GM21737 (cell line): ENCODE data around the gene ENTHD1.
"Not testable (repeated sequence)": the region's sequence is repeated elsewhere in the genome, so short reads cannot be mapped to it uniquely, and the experiment has no call there.

Experiments used
- ATAC-seq: cut with Tn5 transposase; IDR thresholded peaks from one replicate; pipeline ENCODE4 v1.9.1; 2021; ENCODE audit warnings: mild to moderate bottlenecking, moderate library complexity; ENCODE audit not compliant: unreplicated experiment

Gene ENTHD1

DNA sequence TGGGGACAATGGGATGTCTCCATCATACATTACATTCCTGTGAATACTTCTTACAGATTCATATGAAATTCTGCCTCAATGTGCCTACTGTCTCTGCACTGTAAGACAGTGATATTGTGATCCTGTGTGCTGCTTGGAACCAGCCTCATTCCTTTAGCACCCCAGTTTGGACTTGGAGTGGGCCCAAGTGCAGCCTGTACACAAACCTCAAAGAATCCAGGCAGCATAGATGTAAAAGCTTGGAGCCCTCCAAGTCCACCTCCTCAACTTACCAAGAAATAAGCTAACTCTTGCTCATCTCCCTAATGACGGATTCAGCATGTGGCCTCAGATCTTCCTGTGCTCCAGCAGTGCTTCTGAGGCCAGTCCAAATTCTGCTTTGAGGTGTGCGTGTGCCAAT is 31.7 kb upstream of the ENTHD1 start:
- no peak for ATAC-seq

- ATAC-seq: no peak
Observed at GRCh38 chr22:39924286-39924685, 30.7 kb upstream of the ENTHD1 start.

GRCh38 chr22:39923696-39924095 is 30.1 kb upstream of the ENTHD1 start:
- no peak for ATAC-seq

DNA sequence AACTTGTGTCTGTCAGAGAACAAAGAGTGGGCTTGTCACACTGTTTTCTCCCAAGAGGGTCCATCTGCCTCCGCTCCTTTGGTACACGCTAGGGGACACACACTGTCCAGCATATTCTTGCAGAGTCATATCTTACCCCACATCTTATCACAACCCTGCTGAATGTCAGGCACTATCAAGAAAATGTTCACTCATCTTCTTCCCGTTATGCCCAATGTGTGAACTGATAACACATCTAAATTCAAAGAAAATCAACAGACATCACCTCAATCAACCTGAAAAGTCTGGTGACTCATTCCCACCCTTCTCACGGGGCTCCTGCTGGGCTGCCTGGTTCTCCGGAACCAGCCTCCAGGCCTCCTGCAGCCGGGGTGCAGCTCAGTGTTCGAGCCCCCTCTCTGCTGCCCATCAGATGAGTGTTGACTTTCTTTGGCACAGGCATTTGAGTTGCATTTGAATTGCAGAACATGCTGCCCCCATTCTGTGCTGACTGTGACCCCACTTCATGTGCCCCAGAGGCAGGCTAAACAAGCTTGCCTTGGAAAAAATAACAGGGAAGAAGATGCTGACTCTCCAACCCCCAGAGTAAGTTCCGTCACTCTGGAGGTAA is 26.7 kb upstream of the ENTHD1 start:
- no peak for ATAC-seq

DNA sequence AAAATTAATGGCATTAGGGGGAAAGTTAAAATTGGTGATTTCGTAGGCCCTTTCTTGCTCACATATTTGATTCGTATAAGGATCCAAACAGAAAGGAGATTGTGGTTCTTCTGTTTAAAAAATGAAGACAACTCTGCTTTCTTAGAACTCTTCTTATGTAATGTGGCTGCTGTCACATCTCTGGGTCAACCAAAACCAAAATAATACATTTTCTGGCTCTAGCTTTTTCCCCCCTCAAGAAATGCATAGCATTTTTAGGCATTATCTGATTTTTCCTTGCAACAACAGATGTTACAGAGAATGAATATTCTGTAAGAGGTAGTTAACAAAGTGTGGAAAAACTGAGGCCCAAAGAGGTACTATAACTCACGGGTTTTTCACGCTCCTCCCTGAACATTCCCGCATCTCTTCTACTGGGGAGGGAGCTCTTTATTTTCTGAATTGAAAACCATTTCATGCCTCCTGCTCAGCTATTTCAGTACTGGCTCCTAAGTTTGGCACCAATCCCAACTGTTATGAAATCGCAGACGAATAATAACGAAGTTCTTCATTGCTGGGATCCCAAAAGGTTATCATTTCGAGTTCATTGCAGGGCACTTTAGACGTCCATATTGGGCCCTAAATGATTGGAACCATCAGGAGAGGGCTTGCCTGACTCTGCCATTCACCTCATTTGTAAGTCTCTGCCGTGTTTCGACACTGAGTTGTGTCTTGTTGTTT is 24.4 kb upstream of the ENTHD1 start:
- ATAC-seq: no peak

- ATAC-seq: no peak
Observed at GRCh38 chr22:39917197-39917643, 23.7 kb upstream of the ENTHD1 start.

GRCh38 chr22:39916496-39916895 is 22.9 kb upstream of the ENTHD1 start:
- ATAC-seq: no peak

DNA sequence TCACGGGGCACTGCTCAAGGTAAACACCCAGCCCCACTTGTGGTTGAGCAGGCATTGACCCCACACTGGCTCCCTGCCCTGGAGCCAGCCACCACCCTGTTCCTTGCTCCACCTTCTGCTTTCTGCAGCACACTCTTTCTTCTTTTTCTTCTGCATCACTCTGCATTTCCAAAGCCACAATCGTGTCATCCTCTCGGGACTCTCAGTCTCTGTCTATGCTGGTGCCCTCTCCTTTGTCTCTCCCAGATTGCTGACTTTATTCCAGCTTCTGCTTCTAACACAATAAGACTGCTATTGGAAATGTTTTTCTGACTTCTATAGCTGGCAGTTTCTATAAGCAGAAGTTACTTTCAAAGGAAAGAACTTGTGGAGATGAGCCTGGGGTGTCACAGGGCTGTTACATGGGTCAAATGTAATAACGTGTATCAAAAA is 21.8 kb upstream of the ENTHD1 start:
- no peak for ATAC-seq

- ATAC-seq: no peak
Observed at GRCh38 chr22:39914584-39914983, 21.0 kb upstream of the ENTHD1 start.

DNA sequence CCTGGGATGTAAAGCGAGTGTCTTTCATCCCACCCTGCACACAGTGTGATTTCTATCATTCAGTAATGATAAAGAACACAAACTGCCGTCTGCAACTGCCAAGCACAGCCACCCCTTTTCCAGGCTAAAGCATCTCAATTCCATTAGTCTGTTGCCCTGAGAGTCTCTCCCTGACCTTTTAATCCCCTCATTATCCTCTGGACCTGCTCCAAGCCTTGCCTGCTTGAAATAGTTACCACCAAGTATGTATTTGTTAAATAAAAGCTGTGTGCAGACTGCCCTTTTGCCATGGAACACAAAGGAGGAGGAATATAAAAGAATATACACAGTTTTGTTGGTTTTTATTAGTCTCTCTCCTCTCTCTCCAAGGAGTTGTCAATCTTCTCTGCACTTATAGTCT is 20.3 kb upstream of the ENTHD1 start:
- no peak for ATAC-seq

GRCh38 chr22:39913321-39913720 is 19.8 kb upstream of the ENTHD1 start:
- no peak for ATAC-seq

DNA sequence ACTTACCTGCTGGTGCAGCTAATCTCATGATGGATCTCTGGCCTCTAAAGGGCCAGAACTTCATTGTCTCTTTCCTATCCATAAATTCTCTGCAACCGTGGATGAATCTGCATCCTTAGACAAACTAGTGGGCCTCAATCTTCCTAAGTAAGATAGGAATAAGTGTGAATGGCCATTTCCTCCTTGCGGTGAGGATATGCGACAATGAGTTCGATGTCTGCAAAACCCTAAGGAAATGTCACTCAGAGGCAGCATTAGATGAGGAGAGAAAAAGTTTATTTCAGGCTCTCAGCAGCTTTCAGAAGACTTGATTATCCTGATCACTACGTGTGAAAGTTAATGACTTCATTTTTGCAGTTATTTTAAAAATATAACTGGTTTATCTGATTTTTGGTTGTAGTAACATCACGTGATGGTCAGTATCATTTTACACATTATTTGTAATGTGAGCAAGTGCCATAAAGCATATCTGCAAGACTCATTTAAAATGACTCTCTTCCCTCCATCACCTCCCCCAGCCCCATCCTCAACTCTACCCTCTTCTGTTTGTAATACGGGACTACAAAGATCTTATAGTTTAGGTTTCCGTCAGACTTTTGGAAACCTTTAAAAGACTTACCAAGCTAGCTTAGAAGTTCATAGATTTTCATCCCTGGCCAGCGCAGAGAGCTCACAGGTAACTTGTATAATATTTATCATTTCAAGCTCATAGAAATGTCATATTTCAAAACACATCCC is 17.5 kb upstream of the ENTHD1 start:
- ATAC-seq: no peak

- ATAC-seq: no peak
Observed at GRCh38 chr22:39908737-39909136, 15.2 kb upstream of the ENTHD1 start.

DNA sequence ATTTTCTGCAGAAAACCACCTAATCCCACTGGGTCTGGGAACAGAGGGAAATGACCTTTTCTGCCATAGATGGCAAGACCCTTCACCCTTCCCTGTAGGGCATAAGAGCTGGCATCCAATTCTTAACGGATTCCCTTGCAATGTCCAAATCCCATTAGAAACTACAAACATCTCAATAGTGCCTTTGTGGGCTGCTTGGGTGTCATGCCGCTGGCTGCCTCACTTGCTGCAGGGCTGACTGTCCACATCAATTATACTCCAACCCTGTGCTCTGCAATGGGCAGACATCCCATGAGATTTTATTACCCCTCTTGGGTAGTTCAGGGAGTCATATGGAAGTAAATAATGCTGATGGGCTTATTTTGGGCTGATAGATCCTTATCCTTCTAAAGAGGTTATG is 14.6 kb upstream of the ENTHD1 start:
- ATAC-seq: no peak

DNA sequence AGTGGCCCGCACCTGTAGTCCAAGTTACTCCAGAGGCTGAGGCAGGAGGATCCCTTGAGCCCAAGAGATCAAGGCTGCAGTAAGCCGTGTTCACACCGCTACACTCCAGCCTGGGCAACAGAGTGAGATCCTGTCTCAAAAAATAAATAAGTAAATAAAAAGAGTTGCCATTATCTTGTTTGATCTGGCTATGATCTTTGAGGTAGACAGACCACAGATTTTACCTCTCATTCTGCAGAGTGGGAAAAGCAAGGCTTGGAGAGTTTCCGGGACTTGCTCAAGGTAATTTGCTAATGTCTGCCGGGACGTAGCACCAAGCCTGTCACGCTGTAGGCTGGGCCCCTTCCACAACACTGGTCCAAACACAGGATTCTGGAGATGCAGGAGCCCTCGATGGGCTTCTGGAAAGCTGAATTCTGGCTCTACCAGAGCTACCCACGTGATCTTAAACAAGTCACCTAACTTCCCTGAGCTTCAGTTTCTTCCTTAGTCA is 14.1 kb upstream of the ENTHD1 start:
- ATAC-seq: no peak

GRCh38 chr22:39907047-39907446 is 13.5 kb upstream of the ENTHD1 start:
- ATAC-seq: no peak

GRCh38 chr22:39906207-39906606 is 12.6 kb upstream of the ENTHD1 start:
- ATAC-seq: no peak

GRCh38 chr22:39905687-39906086 is 12.1 kb upstream of the ENTHD1 start:
- no peak for ATAC-seq

DNA sequence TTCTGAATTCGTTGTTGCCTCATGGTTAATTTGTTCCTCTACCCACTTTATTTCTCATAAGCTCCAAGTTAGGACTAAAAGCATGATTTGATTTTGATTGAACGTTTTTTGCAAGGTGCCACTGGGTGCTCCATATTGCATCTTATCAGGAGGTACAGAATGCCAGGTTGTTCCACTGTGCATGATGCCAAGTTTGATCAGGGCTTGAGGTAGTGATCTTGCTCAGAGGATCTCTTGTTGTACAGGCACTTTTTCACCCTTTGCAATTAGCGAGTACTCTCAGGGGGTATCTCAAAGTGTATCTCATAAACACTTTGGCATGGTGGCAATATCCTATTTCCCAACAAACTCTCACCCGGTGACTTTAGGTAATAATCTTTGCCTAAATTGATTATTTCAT is 11.3 kb upstream of the ENTHD1 start:
- no peak for ATAC-seq

DNA sequence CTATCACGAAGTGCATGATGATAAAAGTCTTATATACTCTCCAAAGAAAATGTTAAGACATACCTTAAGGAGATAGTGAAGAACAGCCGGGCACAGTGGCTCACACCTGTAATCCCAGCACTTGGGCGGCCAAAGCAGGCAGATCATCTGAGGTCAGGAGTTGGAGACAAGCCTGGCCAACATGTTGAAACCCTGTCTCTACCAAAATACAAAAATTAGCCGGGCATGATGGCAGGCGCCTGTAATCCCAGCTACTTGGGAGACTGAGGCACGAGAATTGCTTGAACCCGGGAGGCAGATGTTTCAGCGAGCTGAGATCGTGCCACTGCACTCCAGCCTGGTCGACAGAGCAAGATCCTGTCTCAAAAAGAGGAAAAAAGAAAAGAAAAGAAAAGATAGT is 10.5 kb upstream of the ENTHD1 start:
- ATAC-seq: not testable (repeated sequence)

- no peak for ATAC-seq
Observed at GRCh38 chr22:39901565-39902146, 8.1 kb upstream of the ENTHD1 start.
